CD4-positive, alpha-beta T cell treated with Interleukin-4 for 1 hour (primary cell): Measurements from ENCODE around the gene DSP.

Source experiments
- DNase-seq, 2 donors: peaks; one replicate each; pipeline ENCODE4 v3.0.0-alpha.2; 2020 to 2022

The DSP gene

DNA sequence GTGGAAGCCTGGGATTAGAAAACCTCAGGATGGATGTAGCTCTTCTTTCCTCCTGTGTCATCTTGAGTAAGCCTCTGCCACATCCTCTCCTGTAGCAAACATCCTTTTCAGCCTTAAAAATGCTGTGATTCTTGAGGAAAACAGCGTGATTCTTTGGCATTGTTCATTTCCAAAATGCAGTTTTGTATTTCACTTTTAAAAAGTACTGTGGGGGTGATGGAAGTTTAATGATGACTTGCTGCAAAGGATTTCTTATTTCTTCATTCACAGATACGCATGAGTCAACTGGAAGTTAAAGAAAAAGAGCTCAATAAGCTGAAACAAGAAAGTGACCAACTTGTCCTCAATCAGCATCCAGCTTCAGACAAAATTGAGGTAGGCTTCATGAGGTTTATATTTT, 24.6 kb downstream of the DSP start:
- no peak for DNase-seq

- no peak for DNase-seq
Observed at GRCh38 chr6:7566617-7567173, 25.2 kb downstream of the DSP start.

DNA sequence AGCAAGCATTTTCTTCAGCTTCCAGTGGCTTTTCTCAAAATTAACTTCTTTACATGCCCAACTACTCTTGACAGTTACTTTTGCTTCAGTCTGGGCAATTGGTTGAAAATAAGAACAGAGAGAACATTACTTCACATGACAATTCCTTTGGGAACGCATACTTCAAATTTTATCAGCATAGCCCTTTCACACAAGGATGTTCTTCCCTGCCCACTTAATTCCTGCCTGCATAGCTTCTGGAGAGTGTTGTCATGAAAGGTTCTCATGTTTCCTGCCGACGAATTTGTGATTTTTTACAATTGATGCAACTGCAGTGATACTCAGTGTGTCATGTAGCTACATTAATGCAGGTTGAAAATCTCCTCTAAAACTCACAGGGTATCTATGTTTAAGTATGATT, 26.6 kb downstream of the DSP start:
- DNase-seq, result no peak

- DNase-seq, result no peak
Observed at GRCh38 chr6:7569082-7569481, 27.6 kb downstream of the DSP start.

DNA sequence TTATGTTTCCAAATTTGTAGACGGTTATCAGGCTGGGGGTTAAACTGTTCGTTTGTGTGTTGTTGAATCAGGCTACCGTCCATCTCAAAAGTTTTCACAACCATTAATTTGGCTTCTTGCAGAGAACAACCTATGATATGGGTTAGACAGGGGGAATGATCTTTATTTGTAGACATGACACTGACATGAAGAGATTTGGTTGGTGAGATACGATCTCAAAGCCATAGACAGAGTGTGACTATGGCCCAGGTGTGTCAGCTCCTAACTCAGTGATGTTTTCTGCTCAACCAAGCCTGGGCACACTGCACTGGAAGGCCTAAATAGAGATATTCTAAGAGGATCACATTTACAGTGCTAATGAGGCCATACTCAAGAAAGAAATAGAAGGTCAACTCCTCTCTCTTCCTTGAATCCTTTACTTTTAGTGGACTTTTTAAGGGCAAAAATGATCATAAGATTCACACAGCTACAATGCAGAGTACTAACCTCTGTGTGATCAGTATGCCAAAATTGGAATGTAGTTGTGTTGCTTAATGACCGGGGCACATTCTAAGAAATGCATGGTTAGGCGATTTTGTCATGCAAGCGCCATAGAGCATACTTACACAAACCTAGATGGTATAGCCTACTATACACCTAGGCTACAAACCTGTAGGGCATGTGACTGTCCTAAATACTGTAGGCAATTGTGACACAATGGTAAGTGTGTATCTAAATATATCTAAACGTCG, 30.9 kb downstream of the DSP start:
- no peak for DNase-seq

DNA sequence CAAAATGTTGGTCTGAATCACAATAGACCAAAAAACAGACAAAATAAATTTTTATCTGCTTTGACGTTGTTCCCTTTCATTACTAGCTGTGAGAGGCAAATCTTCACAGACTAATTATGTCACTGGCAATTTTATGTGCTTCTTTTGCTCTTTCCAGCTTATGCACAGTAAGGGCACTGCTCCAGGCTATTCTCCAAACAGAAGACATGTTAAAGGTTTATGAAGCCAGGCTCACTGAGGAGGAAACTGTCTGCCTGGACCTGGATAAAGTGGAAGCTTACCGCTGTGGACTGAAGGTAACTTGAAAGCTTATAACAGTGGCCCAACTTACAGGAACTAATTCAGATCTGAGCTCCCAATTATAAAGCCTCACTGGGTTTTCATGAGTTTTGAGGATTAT, 33.0 kb downstream of the DSP start:
- no peak for DNase-seq

- DNase-seq, result no peak
Observed at GRCh38 chr6:7578516-7578915, 37.0 kb downstream of the DSP start.

GRCh38 chr6:7578931-7579330, 37.5 kb downstream of the DSP start:
- no peak for DNase-seq

DNA sequence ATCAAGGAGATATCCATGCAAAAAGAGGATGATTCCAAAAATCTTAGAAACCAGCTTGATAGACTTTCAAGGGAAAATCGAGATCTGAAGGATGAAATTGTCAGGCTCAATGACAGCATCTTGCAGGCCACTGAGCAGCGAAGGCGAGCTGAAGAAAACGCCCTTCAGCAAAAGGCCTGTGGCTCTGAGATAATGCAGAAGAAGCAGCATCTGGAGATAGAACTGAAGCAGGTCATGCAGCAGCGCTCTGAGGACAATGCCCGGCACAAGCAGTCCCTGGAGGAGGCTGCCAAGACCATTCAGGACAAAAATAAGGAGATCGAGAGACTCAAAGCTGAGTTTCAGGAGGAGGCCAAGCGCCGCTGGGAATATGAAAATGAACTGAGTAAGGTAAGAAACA, 38.4 kb downstream of the DSP start:
- no peak for DNase-seq

GRCh38 chr6:7580537-7580926, 39.1 kb downstream of the DSP start:
- no peak for DNase-seq

- DNase-seq, result no peak
Observed at GRCh38 chr6:7580927-7581618, 39.6 kb downstream of the DSP start.

DNA sequence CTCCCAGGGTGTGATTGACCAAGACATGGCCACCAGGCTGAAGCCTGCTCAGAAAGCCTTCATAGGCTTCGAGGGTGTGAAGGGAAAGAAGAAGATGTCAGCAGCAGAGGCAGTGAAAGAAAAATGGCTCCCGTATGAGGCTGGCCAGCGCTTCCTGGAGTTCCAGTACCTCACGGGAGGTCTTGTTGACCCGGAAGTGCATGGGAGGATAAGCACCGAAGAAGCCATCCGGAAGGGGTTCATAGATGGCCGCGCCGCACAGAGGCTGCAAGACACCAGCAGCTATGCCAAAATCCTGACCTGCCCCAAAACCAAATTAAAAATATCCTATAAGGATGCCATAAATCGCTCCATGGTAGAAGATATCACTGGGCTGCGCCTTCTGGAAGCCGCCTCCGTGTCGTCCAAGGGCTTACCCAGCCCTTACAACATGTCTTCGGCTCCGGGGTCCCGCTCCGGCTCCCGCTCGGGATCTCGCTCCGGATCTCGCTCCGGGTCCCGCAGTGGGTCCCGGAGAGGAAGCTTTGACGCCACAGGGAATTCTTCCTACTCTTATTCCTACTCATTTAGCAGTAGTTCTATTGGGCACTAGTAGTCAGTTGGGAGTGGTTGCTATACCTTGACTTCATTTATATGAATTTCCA, 43.9 kb downstream of the DSP start:
- no peak for DNase-seq

DNA sequence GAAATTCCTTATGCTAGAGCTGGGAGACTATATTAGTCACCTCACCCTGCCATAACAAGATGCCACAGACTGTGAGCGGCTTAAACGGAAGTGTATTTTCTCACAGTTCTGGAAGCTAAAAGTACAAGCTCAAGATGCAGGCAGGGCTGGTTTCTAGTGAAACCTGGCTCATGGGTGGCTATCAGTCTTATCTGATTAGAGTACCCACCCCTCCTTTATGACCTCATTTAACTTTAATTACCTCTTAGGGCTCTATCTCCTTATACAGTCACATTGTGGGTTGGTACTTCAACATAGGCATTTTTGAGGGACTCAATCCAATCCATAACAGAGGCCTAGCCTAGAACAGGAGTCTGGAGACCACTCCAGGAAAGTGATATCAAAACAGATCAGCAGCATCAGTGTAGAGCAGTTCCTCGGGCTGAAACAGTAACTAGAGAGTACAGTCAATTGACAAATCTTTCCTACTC, 46.2 kb downstream of the DSP start:
- DNase-seq, result no peak

DNA sequence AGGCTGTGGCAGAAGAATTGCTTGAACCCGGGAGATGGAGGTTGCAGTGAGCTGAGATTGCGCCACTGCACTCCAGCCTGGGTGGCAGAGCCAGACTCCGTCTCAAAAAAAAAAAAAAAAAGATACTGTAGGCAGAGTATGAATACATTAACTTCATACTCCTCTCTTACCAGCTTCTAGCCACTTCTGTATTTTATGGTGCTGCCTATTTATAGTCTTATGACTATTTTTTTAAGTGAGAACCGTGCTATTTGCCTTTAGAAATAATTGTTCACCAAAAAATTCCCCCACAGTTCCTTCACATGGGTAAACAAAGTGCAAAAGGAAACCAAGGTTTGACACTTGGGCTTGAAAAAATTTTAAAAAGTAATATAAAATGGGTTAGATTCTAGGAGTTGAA, 47.0 kb downstream of the DSP start:
- no peak for DNase-seq

DNA sequence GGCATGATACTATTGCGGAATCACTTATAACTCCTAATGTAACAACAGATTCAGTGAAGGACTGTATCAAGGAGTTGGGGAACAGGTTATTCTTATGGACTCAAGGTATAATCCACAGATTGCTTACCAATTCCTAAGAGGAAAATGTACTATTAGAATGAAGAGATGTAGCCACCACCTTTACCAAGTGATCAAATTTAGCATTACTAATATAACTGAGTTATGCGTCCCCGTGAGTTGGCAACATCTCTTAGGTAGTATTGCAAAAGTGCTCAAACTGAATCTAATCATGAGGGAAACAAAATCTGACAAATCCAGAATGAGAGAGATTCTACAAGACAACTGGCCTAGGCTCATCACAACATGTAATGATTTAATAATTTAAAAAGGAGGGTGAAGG, 47.8 kb downstream of the DSP start:
- DNase-seq, result no peak

GRCh38 chr6:7589949-7590917, 48.8 kb downstream of the DSP start, which contains the start of gene SNRNP48:
Gene SNRNP48 (plus strand): TSS chr6:7590198. CDS start chr6:7590258, 60 bp downstream.
- peak; percentile 90 to 91 for DNase-seq

GRCh38 chr6:7590918-7591302, 49.4 kb downstream of the DSP start:
- no peak for DNase-seq

- DNase-seq, result no peak
Observed at GRCh38 chr6:7591770-7592169, 50.3 kb downstream of the DSP start.

DNA sequence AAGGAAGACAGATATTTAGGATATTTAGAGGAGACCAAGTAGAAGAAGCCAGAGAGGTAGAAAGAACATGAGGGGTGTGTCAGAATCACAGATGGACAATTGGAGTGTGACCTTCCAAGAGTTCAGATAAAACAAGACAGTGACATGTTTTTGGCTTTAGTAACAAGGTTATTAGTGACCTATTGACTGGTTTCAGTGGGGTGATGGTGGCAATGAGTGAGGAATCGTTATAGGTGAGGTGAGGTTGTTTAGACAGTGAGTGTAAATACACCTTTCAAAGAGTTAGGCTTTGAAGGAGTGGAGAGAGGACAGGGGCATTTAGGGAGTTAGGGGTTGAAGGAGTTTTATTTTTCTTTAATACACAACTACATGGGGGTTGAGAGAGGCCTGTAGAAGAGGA, 51.8 kb downstream of the DSP start:
- DNase-seq, result no peak

DNA sequence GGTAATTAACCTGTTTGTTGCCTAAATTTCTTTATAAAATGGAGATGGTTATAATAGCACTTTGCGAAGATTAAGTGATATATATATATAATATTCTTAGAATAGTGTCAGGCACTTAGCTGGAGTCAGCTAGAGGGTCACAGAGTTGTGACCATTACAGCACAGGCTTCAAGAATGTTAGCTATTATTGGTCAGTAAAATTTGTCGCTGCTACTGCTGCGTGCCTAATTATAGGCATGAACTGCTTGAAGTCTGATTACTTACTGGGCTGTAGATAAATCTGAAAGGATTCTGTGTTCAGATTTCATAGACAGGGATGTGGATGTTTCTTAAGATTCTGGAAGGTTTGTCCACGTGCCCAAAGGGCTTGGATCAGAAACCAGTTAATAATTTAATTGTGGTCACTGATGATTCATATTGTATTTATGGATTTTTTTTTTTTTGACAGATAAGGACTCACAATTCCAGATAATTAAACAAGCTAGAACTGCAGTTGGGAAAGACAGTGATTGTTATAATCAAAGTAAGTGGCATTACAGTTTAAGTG, 53.2 kb downstream of the DSP start:
- no peak for DNase-seq

DNA sequence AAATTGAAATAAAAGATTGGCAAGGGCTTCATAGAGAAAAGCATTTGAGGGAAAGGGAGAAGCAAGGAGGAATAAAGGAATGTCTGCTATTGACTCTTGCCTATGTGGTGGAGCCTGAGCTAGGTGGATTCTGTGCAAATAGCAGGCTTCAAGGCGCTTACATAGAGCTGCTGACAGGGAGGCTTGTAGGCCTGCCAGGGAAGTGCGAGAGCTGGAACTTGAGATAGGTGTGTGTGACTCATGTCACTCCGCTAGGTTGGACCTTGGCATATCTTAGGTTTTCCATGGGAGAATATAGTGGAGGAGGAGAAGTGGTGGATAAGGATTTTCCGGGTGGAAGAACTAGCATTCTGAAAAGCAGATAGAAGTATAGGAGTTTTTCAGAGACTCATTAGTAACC, 62.5 kb downstream of the DSP start:
- no peak for DNase-seq

- no peak for DNase-seq
Observed at GRCh38 chr6:7604506-7604905, 63.0 kb downstream of the DSP start.
